ENCODE results near the gene PLSCR3.

PLSCR3 gene

DNA sequence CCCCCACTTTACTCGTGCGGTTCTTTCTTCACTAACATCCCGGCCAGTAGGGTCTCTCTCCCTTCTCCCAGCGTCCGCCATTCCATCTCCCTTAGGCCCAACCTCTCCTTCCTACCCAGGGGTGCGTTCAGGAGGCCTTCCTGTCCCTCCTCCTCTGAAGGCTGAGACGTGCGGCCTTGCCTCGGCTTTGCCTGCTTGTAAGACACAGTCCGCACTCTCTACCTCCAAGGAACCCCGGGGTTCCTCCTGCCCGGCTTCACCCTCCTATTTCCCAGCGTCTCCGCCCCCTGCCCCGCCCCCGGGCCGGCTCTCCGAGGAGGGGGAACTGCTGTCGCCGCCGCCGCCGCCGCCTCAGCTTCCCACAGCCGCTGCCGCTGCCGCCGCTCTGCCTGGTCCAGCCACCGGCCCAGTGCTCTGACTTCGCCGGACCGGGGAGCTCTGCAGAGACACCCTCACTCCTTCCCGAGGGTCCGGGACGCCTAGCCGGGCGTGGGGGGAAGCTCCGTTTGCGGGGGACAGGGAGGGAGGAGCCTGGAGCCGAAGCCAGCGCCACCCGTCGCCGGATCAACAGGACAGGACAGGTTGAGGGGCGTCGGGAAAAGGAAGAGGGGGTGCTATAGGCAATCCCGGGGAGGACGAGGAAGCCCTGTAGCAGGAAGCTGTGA is 43.8 kb upstream of the PLSCR3 start:
- Histone ChIP-seq H3K9ac (peak overlapping the region; percentile 48; the same call in 1 of the 2 replicates), H3K4me3 (peak overlapping the region; percentile 76), H3K27ac (no peak overlapping the region), H4K20me1 (peaks cover 63% of the 10 kb centered on the region), H3K4me1 (peaks cover 48% of the 10 kb centered on the region), H3K27me3 (peaks cover 61% of the 10 kb centered on the region), H3K4me2 (peak overlapping the region; percentile 93), H3K36me3 (no peaks in the 10 kb centered on the region), H3K9me3 (no peaks in the 10 kb centered on the region)
- TF ChIP-seq Cebpa-rat (IDR thresholded peaks at IDR 0.05) = no peak

GRCh38 chr17:7437369-7437863 is 43.1 kb upstream of the PLSCR3 start:
- Histone ChIP-seq H3K9me3 (no peaks in the 10 kb centered on the region), H3K4me1 (peaks cover 48% of the 10 kb centered on the region), H3K36me3 (no peaks in the 10 kb centered on the region), H3K4me2 (peak overlapping the region; percentile 93), H3K9ac (no peak overlapping the region), H3K4me3 (peak overlapping the region; percentile 76), H3K27me3 (peaks cover 54% of the 10 kb centered on the region), H3K27ac (no peak overlapping the region), H4K20me1 (peaks cover 56% of the 10 kb centered on the region)
- TF ChIP-seq Cebpa-rat (IDR thresholded peaks at IDR 0.05) = no peak

DNA sequence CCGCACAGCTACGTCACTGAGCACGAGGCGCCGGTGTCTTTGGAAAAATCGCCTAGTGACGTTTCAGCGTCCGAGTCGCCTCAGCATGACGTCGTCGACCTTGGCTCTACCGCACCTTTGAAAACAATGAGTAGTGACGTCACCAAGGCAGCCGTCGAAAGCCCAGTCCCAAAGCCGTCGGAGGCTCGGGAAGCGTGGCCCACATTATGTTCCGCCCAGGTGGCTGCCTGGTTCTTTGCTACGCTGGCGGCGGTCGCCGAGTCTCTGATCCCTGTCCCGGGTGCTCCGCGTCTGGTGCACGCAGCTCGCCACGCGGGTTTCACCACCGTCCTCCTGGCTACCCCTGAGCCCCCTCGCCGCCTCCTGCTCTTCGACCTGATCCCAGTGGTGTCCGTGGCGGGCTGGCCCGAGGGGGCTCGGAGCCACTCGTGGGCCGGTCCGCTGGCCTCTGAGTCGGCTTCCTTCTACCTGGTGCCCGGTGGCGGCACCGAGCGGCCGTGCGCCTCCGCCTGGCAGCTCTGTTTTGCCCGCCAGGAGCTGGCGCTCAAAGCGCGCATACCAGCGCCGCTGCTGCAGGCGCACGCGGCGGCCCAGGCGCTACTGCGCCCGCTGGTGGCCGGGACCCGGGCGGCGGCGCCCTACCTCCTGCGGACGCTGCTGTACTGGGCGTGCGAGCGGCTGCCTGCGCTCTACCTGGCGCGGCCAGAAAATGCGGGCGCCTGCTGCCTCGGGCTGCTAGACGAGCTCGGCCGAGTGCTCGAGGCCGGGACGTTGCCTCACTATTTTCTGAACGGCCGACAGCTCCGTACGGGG is 42.4 kb upstream of the PLSCR3 start:
- Histone ChIP-seq H3K9ac (peak overlapping the region; percentile 73), H3K27ac (no peak overlapping the region)

GRCh38 chr17:7435676-7436555 is 41.6 kb upstream of the PLSCR3 start:
- H3K36me3 ChIP-seq = no peaks in the 10 kb centered on the region
- peak overlapping the region; percentile 93 for H3K4me2 ChIP-seq
- peak overlapping the region; percentile 52 for H3K27ac ChIP-seq
- peak overlapping the region; percentile 76 for H3K4me3 ChIP-seq
- peak overlapping the region; percentile 73 for H3K9ac ChIP-seq
- H3K9me3 ChIP-seq = no peaks in the 10 kb centered on the region
- no peak for TF ChIP-seq Cebpa-rat (IDR thresholded peaks at IDR 0.05)
- H3K27me3 ChIP-seq = peaks cover 39% of the 10 kb centered on the region
- peaks cover 48% of the 10 kb centered on the region for H3K4me1 ChIP-seq
- H4K20me1 ChIP-seq = peaks cover 48% of the 10 kb centered on the region

More for the DNA sequence above, 42.4 kb upstream of the PLSCR3 start:
- Histone ChIP-seq H3K36me3 (no peaks in the 10 kb centered on the region), H3K4me3 (peak overlapping the region; percentile 76), H3K4me1 (peaks cover 48% of the 10 kb centered on the region), H3K27me3 (peaks cover 48% of the 10 kb centered on the region), H4K20me1 (peaks cover 56% of the 10 kb centered on the region), H3K4me2 (peak overlapping the region; percentile 93), H3K9me3 (no peaks in the 10 kb centered on the region)
- no peak for TF ChIP-seq Cebpa-rat (IDR thresholded peaks at IDR 0.05)

DNA sequence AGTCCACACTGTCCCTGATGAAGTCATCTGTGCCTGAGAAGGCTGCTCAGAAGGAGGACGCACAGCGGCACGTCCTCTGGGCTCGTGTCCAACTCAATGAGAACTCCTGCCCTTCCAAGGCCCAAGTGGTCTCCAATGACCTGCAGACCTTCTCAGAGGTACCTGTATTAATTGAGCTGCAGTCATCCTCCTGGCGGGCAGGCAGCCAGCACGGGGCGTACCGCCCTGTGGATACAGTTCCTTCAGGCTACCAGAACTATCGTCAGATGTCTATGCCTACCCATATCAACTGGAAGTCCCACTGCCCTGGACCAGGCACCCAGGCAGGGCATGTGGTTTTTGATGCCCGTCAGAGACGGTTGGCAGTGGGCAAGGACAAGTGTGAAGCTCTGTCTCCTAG is 38.0 kb upstream of the PLSCR3 start:
- Histone ChIP-seq H3K36me3 (no peaks in the 10 kb centered on the region), H4K20me1 (peaks cover 12% of the 10 kb centered on the region), H3K27ac (no peak overlapping the region), H3K27me3 (peaks cover 3% of the 10 kb centered on the region; the same call in 1 of the 2 replicates), H3K9ac (no peak overlapping the region), H3K4me2 (no peak overlapping the region), H3K9me3 (no peaks in the 10 kb centered on the region), H3K4me3 (no peak overlapping the region), H3K4me1 (peaks cover 14% of the 10 kb centered on the region)
- TF ChIP-seq Cebpa-rat (IDR thresholded peaks at IDR 0.05) = no peak

DNA sequence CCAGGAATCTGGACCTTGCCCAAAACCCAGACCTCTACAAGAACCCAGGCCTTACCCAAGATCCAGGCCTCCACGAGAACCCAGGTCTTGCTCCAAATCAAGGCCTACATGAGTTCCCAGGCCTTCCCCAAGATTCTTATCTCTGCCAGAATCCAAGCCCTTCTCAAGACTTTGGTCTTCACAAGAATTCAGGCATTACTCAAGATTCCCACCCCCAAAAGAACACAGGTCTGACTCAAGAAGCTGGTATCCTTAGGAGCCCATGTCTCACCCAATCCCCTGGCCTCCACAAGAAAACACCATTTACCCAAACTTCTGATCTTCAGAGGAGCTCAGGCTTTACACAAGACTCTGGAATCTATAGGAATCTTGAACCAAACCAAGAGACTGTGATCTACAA is 36.9 kb upstream of the PLSCR3 start:
- Histone ChIP-seq H3K36me3 (no peaks in the 10 kb centered on the region), H3K4me2 (no peak overlapping the region), H3K4me3 (no peak overlapping the region), H3K9ac (no peak overlapping the region), H3K27me3 (no peaks in the 10 kb centered on the region), H3K9me3 (no peaks in the 10 kb centered on the region), H3K27ac (no peak overlapping the region), H3K4me1 (peaks cover 3% of the 10 kb centered on the region), H4K20me1 (peaks cover under 1% of the 10 kb centered on the region; the same call in 1 of the 2 replicates)
- no peak for TF ChIP-seq Cebpa-rat (IDR thresholded peaks at IDR 0.05)

DNA sequence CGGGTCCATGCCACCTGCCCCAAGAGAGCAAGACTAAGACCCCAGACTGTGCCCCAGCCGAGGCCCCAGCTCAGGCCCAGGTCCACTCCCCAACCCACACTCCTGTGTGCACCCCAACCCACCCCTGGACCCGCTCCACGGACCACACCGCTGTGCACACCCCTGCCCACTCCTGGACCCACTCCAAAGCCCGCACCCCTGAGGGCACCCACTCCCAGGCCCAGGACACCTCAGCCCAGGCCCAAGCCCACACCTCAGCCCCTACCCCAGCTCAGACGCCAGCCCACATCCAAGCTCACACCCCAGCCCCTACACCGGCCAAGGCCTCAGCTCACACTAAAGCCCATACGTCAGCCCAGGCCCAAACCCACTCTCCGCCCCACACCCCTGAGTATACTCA is 35.4 kb upstream of the PLSCR3 start:
- Histone ChIP-seq H3K4me3 (no peak overlapping the region), H3K4me2 (no peak overlapping the region), H3K27ac (no peak overlapping the region), H4K20me1 (no peaks in the 10 kb centered on the region), H3K27me3 (no peaks in the 10 kb centered on the region), H3K9me3 (no peaks in the 10 kb centered on the region), H3K9ac (no peak overlapping the region), H3K36me3 (no peaks in the 10 kb centered on the region), H3K4me1 (peaks cover 3% of the 10 kb centered on the region)
- TF ChIP-seq Cebpa-rat (IDR thresholded peaks at IDR 0.05) = no peak

- no peak within 1 kb of the TSS for H3K9ac ChIP-seq
- peaks cover 8% of the 10 kb centered on the region for H3K4me1 ChIP-seq
- no peaks in the 10 kb centered on the region for H3K27me3 ChIP-seq
- no peak within 1 kb of the TSS for H3K27ac ChIP-seq
- H3K4me3 ChIP-seq = no peak within 1 kb of the TSS
- no peak for TF ChIP-seq Cebpa-rat (IDR thresholded peaks at IDR 0.05)
- no peaks in the 10 kb centered on the region for H3K36me3 ChIP-seq
- no peaks in the 10 kb centered on the region for H3K9me3 ChIP-seq
- no peaks in the 10 kb centered on the region for H4K20me1 ChIP-seq
- no peak within 1 kb of the TSS for H3K4me2 ChIP-seq
These were observed 34.2 kb upstream of the PLSCR3 start, which contains the start of gene SPEM3 for GRCh38 chr17:7428557-7428956. Gene SPEM3 (plus strand): TSS chr17:7428857. CDS start chr17:7428903, 46 bp downstream.

DNA sequence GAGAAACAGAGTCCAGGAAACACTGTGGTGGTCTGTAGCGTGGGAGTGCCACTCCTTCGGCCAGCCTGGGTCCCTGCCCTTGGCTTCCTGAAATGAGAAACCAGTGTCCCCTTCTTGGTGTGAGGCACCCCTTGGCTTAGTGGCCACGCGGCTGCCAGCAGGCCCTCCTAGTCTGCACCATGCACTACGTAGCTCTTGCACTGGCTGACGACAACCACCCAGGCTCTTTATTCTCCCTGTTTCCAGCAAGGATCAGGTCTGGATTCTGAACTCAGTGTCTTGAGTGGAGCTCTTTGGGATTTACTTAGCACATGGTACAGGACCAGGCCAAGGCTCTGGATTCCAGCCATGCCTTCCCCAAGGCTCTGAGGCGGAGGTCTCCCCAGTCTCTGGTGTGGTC is 33.2 kb upstream of the PLSCR3 start:
- Histone ChIP-seq H3K9ac (no peak overlapping the region), H3K9me3 (no peaks in the 10 kb centered on the region), H3K27me3 (no peaks in the 10 kb centered on the region), H3K4me3 (no peak overlapping the region), H3K36me3 (no peaks in the 10 kb centered on the region), H3K4me1 (peaks cover 8% of the 10 kb centered on the region), H3K27ac (no peak overlapping the region), H4K20me1 (no peaks in the 10 kb centered on the region), H3K4me2 (no peak overlapping the region)
- no peak for TF ChIP-seq Cebpa-rat (IDR thresholded peaks at IDR 0.05)

Data from BLaER1 (cell line).